Mesendoderm (in vitro differentiated cells): Measurements from ENCODE around the gene CTNNA3.

Source experiments
- DNase-seq: peaks from one replicate; pipeline ENCODE4 v3.0.0; 2013
- H2AK5ac ChIP-seq: 2 replicates; pipeline ENCODE4 v1.6.1; 2013; ENCODE audit warnings: low read length, inconsistent platforms
- H2BK120ac ChIP-seq: 2 replicates; pipeline ENCODE4 v1.6.1; 2013; ENCODE audit warnings: low read depth, mild to moderate bottlenecking, low read length, moderate library complexity, mixed read lengths
- H2BK15ac ChIP-seq: replicated peaks from 2 replicates; pipeline ENCODE4 v1.6.1; 2013; ENCODE audit warnings: low read depth, mild to moderate bottlenecking, moderate library complexity
- H2BK5ac ChIP-seq: 2 replicates; pipeline ENCODE4 v1.6.1; 2013; ENCODE audit warnings: low read length, inconsistent platforms
- H3K18ac ChIP-seq: 2 replicates; pipeline ENCODE4 v1.6.1; 2013; ENCODE audit warnings: mild to moderate bottlenecking, low read length, mixed read lengths
- H3K23ac ChIP-seq: one replicate; pipeline ENCODE4 v1.6.1; 2013; ENCODE audit warnings: low read length
- H3K27ac ChIP-seq: 2 replicates; pipeline ENCODE4 v1.5.1; 2013; ENCODE audit warnings: low read depth, mild to moderate bottlenecking, inconsistent platforms, low read length, moderate library complexity
- H3K27me3 ChIP-seq: 2 replicates; pipeline ENCODE4 v1.6.1; 2013; ENCODE audit warnings: low read length, control low read depth, mild to moderate bottlenecking, inconsistent platforms; ENCODE audit not compliant: insufficient read depth, poor library complexity
- H3K36me3 ChIP-seq: 2 replicates; pipeline ENCODE4 v1.6.1; 2013; ENCODE audit warnings: low read length, inconsistent platforms; ENCODE audit not compliant: control insufficient read depth, insufficient read depth
- H3K4ac ChIP-seq: one replicate; pipeline ENCODE4 v1.6.1; 2013; ENCODE audit warnings: low read depth, mild to moderate bottlenecking, low read length, moderate library complexity
- H3K4me1 ChIP-seq: 2 replicates; pipeline ENCODE4 v1.6.1; 2013; ENCODE audit warnings: low read depth, low read length, inconsistent platforms; ENCODE audit not compliant: control insufficient read depth
- H3K4me2 ChIP-seq: 2 replicates; pipeline ENCODE4 v1.6.1; 2013; ENCODE audit warnings: low read length
- H3K4me3 ChIP-seq: 2 replicates; pipeline ENCODE4 v1.5.1; 2013; ENCODE audit warnings: mild to moderate bottlenecking, low read length
- H3K56ac ChIP-seq: one replicate; pipeline ENCODE4 v1.6.1; 2013; ENCODE audit warnings: low read length
- H3K79me1 ChIP-seq: 2 replicates; pipeline ENCODE4 v1.6.1; 2013; ENCODE audit warnings: low read length, inconsistent platforms
- H3K79me2 ChIP-seq: 2 replicates; pipeline ENCODE4 v1.6.1; 2013; ENCODE audit warnings: mild to moderate bottlenecking, low read length; ENCODE audit not compliant: control insufficient read depth, insufficient read depth
- H3K9ac ChIP-seq: 2 replicates; pipeline ENCODE4 v1.6.1; 2013; ENCODE audit warnings: low read length, inconsistent platforms
- H4K5ac ChIP-seq: one replicate; pipeline ENCODE4 v1.6.1; 2013; ENCODE audit warnings: low read length
- H4K8ac ChIP-seq: one replicate; pipeline ENCODE4 v1.6.1; 2013; ENCODE audit warnings: low read depth, mild to moderate bottlenecking, control low read depth, low read length, moderate library complexity
- WGBS: extraction: QIAGEN DNeasy Blood & Tissue Kit; methylation state at CpG from one replicate; pipeline ENCODE4 v1.1.7; 2013; ENCODE audit warnings: low lambda C conversion rate, missing lambda C conversion rate; ENCODE audit not compliant: insufficient coverage; ENCODE audit errors: extremely low coverage; 5-methylcytosine and 5-hydroxymethylcytosine counted together

CTNNA3 gene

DNA sequence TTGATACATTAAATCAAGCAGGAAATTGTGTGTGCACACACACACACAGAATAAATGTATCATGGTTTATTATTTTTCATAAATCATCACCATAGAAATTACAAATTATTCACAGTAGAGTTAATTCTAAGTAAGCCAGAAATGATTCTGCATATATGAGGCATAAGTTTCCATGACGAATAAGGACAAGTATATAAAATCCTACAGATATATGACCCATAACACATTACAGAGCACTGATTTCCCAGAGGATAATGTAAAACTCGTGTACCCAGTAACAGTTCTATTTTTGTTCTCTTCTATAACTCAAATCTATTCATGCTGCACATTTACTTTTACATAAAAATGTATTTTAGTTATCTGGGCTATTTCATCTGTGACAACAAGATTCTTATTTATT, 600.5 kb downstream of the CTNNA3 start:
- no peaks in the 10 kb centered on the region for H3K79me1 ChIP-seq
- no peak overlapping the region for H2AK5ac ChIP-seq
- H3K79me2 ChIP-seq: no peaks in the 10 kb centered on the region
- H3K18ac ChIP-seq: no peak overlapping the region
- no peaks in the 10 kb centered on the region for H3K36me3 ChIP-seq
- H2BK15ac ChIP-seq: no peak overlapping the region
- no peak overlapping the region for H3K23ac ChIP-seq
- no peak overlapping the region for H2BK120ac ChIP-seq
- no peaks in the 10 kb centered on the region for H3K4me1 ChIP-seq
- no peak overlapping the region for H3K4me2 ChIP-seq
- H2BK5ac ChIP-seq: no peak overlapping the region
- no peak overlapping the region for H3K27ac ChIP-seq
- no peak overlapping the region for H3K4me3 ChIP-seq
- no peak overlapping the region for H3K56ac ChIP-seq
- DNase-seq: no peak
- no peak overlapping the region for H3K4ac ChIP-seq
- H4K8ac ChIP-seq: no peak overlapping the region
- no peak overlapping the region for H3K9ac ChIP-seq
- no peaks in the 10 kb centered on the region for H3K27me3 ChIP-seq
- no peak overlapping the region for H4K5ac ChIP-seq
- WGBS: no CpG with 5 or more reads among the region's 2 CpGs

GRCh38 chr10:67088036-67088435, 608.0 kb downstream of the CTNNA3 start:
- Histone ChIP-seq H3K79me2 (no peaks in the 10 kb centered on the region), H3K27ac (no peak overlapping the region), H3K79me1 (no peaks in the 10 kb centered on the region), H3K27me3 (no peaks in the 10 kb centered on the region), H3K4me3 (no peak overlapping the region), H4K8ac (no peak overlapping the region), H2BK120ac (no peak overlapping the region), H3K56ac (no peak overlapping the region), H3K23ac (no peak overlapping the region), H3K9ac (no peak overlapping the region), H2BK15ac (no peak overlapping the region), H3K4ac (no peak overlapping the region), H3K36me3 (no peaks in the 10 kb centered on the region), H3K4me2 (no peak overlapping the region), H2BK5ac (no peak overlapping the region), H3K18ac (no peak overlapping the region), H3K4me1 (no peaks in the 10 kb centered on the region), H2AK5ac (no peak overlapping the region), H4K5ac (no peak overlapping the region)
- no peak for DNase-seq
- WGBS: no CpG with 5 or more reads among the region's 1 CpG

DNA sequence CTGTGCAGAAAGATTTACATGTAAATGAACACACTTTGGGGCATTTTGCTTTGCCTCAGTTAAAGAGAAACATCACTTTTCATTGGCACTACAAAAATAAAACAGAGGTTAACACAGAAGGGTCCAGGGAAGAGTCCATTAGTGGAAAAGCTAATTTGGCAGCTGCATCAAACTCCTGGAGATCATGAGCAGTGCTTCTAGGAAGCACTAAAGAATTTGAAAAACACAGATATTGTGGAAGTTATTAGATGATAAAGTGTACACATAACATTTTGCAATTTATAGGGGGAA, 608.9 kb downstream of the CTNNA3 start:
- Histone ChIP-seq H4K8ac (no peak overlapping the region), H3K4me2 (no peak overlapping the region), H3K27ac (no peak overlapping the region), H2BK15ac (no peak overlapping the region), H3K79me1 (no peaks in the 10 kb centered on the region), H3K4ac (no peak overlapping the region), H2AK5ac (no peak overlapping the region), H2BK120ac (no peak overlapping the region), H3K36me3 (no peaks in the 10 kb centered on the region), H3K4me1 (no peaks in the 10 kb centered on the region), H3K27me3 (no peaks in the 10 kb centered on the region), H3K9ac (no peak overlapping the region), H2BK5ac (no peak overlapping the region), H4K5ac (no peak overlapping the region), H3K79me2 (no peaks in the 10 kb centered on the region), H3K56ac (no peak overlapping the region), H3K4me3 (no peak overlapping the region), H3K23ac (no peak overlapping the region), H3K18ac (no peak overlapping the region)
- no peak for DNase-seq

DNA sequence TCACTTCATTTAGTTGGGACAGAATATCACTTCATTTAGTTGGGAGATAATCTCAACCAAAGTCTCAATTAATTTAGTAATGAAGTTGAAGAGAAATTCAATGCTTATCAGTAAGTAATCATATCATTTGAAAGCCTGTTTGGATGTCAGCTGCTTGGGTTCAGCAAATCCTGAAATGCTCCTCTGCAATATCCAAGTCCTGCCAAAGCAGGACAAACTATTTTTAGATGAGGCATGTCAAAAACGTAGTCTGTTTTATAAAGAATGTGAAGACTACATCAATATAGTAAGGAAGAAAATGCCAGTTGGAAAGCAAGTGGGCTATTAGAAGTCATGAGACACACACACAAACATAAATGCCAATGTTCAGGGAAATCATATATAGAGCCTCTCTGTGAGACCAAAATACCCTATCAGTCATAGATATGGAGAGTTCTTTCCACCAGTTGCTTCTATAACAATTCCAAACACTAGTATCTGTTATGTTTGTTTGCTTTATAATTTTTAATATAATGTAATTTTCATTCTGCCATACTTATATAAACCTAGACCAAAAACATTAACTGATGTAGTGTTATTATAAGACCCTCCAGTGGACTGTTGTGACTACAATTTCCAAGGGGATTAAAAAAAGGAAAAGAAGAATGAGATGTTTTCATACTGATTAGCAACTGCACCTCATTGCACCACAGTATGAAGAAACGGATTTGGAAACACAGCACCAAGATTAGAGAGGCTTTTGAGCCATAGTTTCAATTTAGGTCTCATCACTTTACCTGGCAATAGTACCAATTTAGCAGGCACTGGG, 609.5 kb downstream of the CTNNA3 start:
- WGBS: no CpG with 5 or more reads among the region's 2 CpGs
- no peak overlapping the region for H4K5ac ChIP-seq
- no peak for DNase-seq
- no peak overlapping the region for H3K4me3 ChIP-seq
- no peak overlapping the region for H3K4me2 ChIP-seq
- H3K56ac ChIP-seq: no peak overlapping the region
- H4K8ac ChIP-seq: no peak overlapping the region
- H3K4ac ChIP-seq: no peak overlapping the region
- H2BK120ac ChIP-seq: no peak overlapping the region
- no peak overlapping the region for H2AK5ac ChIP-seq
- no peak overlapping the region for H3K23ac ChIP-seq
- no peaks in the 10 kb centered on the region for H3K79me1 ChIP-seq
- H3K9ac ChIP-seq: no peak overlapping the region
- no peaks in the 10 kb centered on the region for H3K4me1 ChIP-seq
- H3K27me3 ChIP-seq: no peaks in the 10 kb centered on the region
- H3K79me2 ChIP-seq: no peaks in the 10 kb centered on the region
- H3K18ac ChIP-seq: no peak overlapping the region
- H3K27ac ChIP-seq: no peak overlapping the region
- H2BK15ac ChIP-seq: no peak overlapping the region
- no peak overlapping the region for H2BK5ac ChIP-seq
- H3K36me3 ChIP-seq: no peaks in the 10 kb centered on the region

DNA sequence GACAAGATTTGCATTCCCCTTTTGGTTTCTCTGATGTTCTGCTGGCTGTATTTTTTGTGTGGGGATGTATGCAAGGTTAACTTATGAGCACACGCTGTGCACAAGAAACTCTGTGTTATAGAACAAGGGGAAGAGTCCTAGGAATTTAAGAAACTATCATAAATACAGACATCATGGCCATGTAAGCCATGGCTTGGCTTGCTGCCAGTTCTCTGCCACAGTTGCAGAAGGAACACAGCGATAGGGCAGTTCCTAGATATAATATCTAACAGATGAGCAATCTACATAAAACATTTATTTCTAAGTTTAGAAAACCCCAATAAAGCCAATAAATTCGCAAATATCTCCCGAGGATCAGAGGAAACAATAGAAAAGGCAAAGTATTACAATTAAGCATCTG, 616.9 kb downstream of the CTNNA3 start:
- H2BK120ac ChIP-seq: no peak overlapping the region
- H3K79me2 ChIP-seq: no peaks in the 10 kb centered on the region
- H2AK5ac ChIP-seq: no peak overlapping the region
- H2BK15ac ChIP-seq: no peak overlapping the region
- H3K56ac ChIP-seq: no peak overlapping the region
- DNase-seq: no peak
- H3K4me2 ChIP-seq: no peak overlapping the region
- H3K4me3 ChIP-seq: no peak overlapping the region
- H3K27ac ChIP-seq: no peak overlapping the region
- H4K8ac ChIP-seq: no peak overlapping the region
- H3K27me3 ChIP-seq: no peaks in the 10 kb centered on the region
- H3K23ac ChIP-seq: no peak overlapping the region
- no CpG with 5 or more reads among the region's 4 CpGs for WGBS
- H3K9ac ChIP-seq: no peak overlapping the region
- no peaks in the 10 kb centered on the region for H3K79me1 ChIP-seq
- no peaks in the 10 kb centered on the region for H3K36me3 ChIP-seq
- H3K18ac ChIP-seq: no peak overlapping the region
- no peak overlapping the region for H4K5ac ChIP-seq
- no peak overlapping the region for H2BK5ac ChIP-seq
- no peak overlapping the region for H3K4ac ChIP-seq
- no peaks in the 10 kb centered on the region for H3K4me1 ChIP-seq

- no peak overlapping the region for H2BK120ac ChIP-seq
- no peak overlapping the region for H2AK5ac ChIP-seq
- H3K4ac ChIP-seq: no peak overlapping the region
- H3K18ac ChIP-seq: no peak overlapping the region
- no peaks in the 10 kb centered on the region for H3K27me3 ChIP-seq
- H3K79me1 ChIP-seq: no peaks in the 10 kb centered on the region
- no peak for DNase-seq
- no peak overlapping the region for H4K5ac ChIP-seq
- no peak overlapping the region for H4K8ac ChIP-seq
- H2BK15ac ChIP-seq: no peak overlapping the region
- no peak overlapping the region for H3K9ac ChIP-seq
- H3K27ac ChIP-seq: no peak overlapping the region
- WGBS: no CpG with 5 or more reads among the region's 1 CpG
- no peaks in the 10 kb centered on the region for H3K79me2 ChIP-seq
- no peak overlapping the region for H2BK5ac ChIP-seq
- no peak overlapping the region for H3K4me2 ChIP-seq
- H3K23ac ChIP-seq: no peak overlapping the region
- no peak overlapping the region for H3K56ac ChIP-seq
- H3K4me3 ChIP-seq: no peak overlapping the region
- H3K4me1 ChIP-seq: no peaks in the 10 kb centered on the region
- no peaks in the 10 kb centered on the region for H3K36me3 ChIP-seq
Observed at GRCh38 chr10:67077376-67077775, 618.6 kb downstream of the CTNNA3 start.
